Tibial nerve (tissue), 4 donors: ENCODE data around the gene STRBP. TPM values are rescaled to one million over a fixed set of nuclear protein-coding genes. Genes with fewer than 3 reads are reported as not detected.

Experiments used
- DNase-seq, 2 donors: peaks; one replicate each; pipeline ENCODE4 v3.0.0-alpha.2; 2019; ENCODE audit warnings: low spot score in 2 of 2
- H3K27ac ChIP-seq, 4 donors: fragments of 200-600 bp; sonication (generic) in 3 of 4; one replicate each; pipeline ENCODE4 v1.5.1; 2017 to 2019; ENCODE audit warnings: mild to moderate bottlenecking in 1 of 4
- H3K27me3 ChIP-seq, 2 donors: fragments of 200-600 bp; sonication (generic) in 1 of 2; one replicate each; pipeline versions ENCODE4 v1.5.1 to v1.6.0; 2017 to 2019
- H3K36me3 ChIP-seq, 3 donors: fragments of 200-600 bp; sonication (generic); one replicate each; pipeline ENCODE4 v1.5.1; 2018 to 2019
- H3K4me1 ChIP-seq, 4 donors: fragments of 200-600 bp; sonication (generic) in 3 of 4; one replicate each; pipeline ENCODE4 v1.5.1; 2017 to 2019
- H3K4me3 ChIP-seq, 4 donors: fragments of 200-600 bp; sonication (generic) in 3 of 4; one replicate each; pipeline ENCODE4 v1.5.1; 2017 to 2019; ENCODE audit warnings: mild to moderate bottlenecking in 1 of 4, moderate library complexity in 1 of 4
- H3K9me3 ChIP-seq, 4 donors: fragments of 200-600 bp; sonication (generic) in 3 of 4; one replicate each; pipeline ENCODE4 v1.5.1; 2017 to 2019
- EP300 ChIP-seq, 2 donors: sonication (generic); formaldehyde crosslinking; IDR thresholded peaks; one replicate each; pipeline ENCODE4 v1.6.1; 2017; ENCODE audit warnings: antibody characterized with exemption in 2 of 2, mild to moderate bottlenecking in 1 of 2
- POLR2A ChIP-seq, 2 donors: fragments of 450-650 bp; IDR thresholded peaks; one replicate each; pipeline ENCODE4 v1.6.1; 2017; ENCODE audit warnings: antibody characterized with exemption in 2 of 2, mild to moderate bottlenecking in 2 of 2, moderate library complexity in 2 of 2
- WGBS, 2 donors: methylation state at CpG; one replicate each; pipeline ENCODE4 v1.1.5; 2018; 5-methylcytosine and 5-hydroxymethylcytosine counted together
- total RNA-seq, 4 donors: library from RNA; depleted of rRNA; stranded (reverse); fragments of >200 nt; gene quantifications; one replicate each; pipeline ENCODE4 v1.1.0, GENCODE V29; 2016
- TF ChIP-seq, protein P1 (sequence below), 5 experiments: fragments of 200-600 bp in 3 of 5; fragments of 450-650 bp in 2 of 5; sonication (generic) in 3 of 5; IDR thresholded peaks; one replicate each; pipeline ENCODE4 v1.5.1; 2016 to 2019; ENCODE audit warnings: antibody characterized with exemption in 5 of 5, mild to moderate bottlenecking in 3 of 5, moderate library complexity in 2 of 5

The STRBP gene
- total RNA-seq, 4 donors from 2014 or later = 3.5 to 20.4 (median 4.9) TPM

DNA sequence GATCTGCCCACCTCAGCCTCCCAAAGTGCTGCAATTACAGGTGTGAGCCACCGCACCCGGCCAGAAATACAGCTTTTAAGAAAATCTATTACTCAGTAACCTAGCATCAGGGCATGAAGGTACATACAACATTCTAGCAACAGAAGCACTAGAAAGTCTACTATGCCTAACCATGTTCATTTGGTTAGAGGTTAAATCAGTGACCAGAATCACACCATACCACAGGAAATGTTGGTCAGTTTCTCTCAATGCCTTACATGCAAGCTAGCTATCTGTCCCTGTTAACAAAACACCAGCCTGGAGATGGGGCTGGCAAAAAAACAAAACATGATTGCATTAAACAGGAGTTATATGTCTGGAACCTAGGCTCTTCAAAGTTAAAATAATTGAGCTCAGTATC, 104.1 kb downstream of the STRBP start:
- H3K36me3 ChIP-seq = no peaks in the 10 kb centered on the region
- no peak overlapping the region for H3K4me3 ChIP-seq
- H3K27ac ChIP-seq = no peak overlapping the region
- H3K27me3 ChIP-seq = no peaks in the 10 kb centered on the region
- no peak for DNase-seq
- H3K9me3 ChIP-seq = no peaks in the 10 kb centered on the region
- 97 to 100% methylated on average over 2 of the region's 2 CpGs for WGBS, 2 donors
- TF ChIP-seq EP300 (IDR thresholded peaks at IDR 0.05) (no peak), POLR2A (IDR thresholded peaks at IDR 0.05) (no peak)
- TF ChIP-seq, protein P1, sequence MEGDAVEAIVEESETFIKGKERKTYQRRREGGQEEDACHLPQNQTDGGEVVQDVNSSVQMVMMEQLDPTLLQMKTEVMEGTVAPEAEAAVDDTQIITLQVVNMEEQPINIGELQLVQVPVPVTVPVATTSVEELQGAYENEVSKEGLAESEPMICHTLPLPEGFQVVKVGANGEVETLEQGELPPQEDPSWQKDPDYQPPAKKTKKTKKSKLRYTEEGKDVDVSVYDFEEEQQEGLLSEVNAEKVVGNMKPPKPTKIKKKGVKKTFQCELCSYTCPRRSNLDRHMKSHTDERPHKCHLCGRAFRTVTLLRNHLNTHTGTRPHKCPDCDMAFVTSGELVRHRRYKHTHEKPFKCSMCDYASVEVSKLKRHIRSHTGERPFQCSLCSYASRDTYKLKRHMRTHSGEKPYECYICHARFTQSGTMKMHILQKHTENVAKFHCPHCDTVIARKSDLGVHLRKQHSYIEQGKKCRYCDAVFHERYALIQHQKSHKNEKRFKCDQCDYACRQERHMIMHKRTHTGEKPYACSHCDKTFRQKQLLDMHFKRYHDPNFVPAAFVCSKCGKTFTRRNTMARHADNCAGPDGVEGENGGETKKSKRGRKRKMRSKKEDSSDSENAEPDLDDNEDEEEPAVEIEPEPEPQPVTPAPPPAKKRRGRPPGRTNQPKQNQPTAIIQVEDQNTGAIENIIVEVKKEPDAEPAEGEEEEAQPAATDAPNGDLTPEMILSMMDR (IDR thresholded peaks at IDR 0.05) = no peak
- no peaks in the 10 kb centered on the region for H3K4me1 ChIP-seq

- no peak for DNase-seq
- no peak for TF ChIP-seq EP300 (IDR thresholded peaks at IDR 0.05)
- TF ChIP-seq, protein P1 (IDR thresholded peaks at IDR 0.05) = no peak
- TF ChIP-seq POLR2A (IDR thresholded peaks at IDR 0.05) = no peak
These were observed 105.5 kb downstream of the STRBP start for GRCh38 chr9:123162791-123163345.

GRCh38 chr9:123162360-123162759, 106.0 kb downstream of the STRBP start:
- no peak for TF ChIP-seq POLR2A (IDR thresholded peaks at IDR 0.05)
- TF ChIP-seq, protein P1 (IDR thresholded peaks at IDR 0.05) = no peak
- no peak for TF ChIP-seq EP300 (IDR thresholded peaks at IDR 0.05)
- peaks cover 0 to 2% (median 0%) of the 10 kb centered on the region in 3 donors for H3K36me3 ChIP-seq
- 82 to 86% methylated on average over 1 of the region's 1 CpG for WGBS, 2 donors
- H3K9me3 ChIP-seq = no peaks in the 10 kb centered on the region
- DNase-seq = no peak
- no peak overlapping the region for H3K4me3 ChIP-seq
- no peaks in the 10 kb centered on the region for H3K4me1 ChIP-seq
- H3K27ac ChIP-seq = no peak overlapping the region
- no peaks in the 10 kb centered on the region for H3K27me3 ChIP-seq

More at GRCh38 chr9:123162791-123163345, 105.5 kb downstream of the STRBP start:
- H3K27me3 ChIP-seq = no peaks in the 10 kb centered on the region
- no peaks in the 10 kb centered on the region for H3K9me3 ChIP-seq
- no peak overlapping the region for H3K27ac ChIP-seq
- WGBS, 2 donors = 89 to 92% methylated on average over 2 of the region's 2 CpGs
- no peaks in the 10 kb centered on the region for H3K36me3 ChIP-seq
- H3K4me3 ChIP-seq = no peak overlapping the region
- no peaks in the 10 kb centered on the region for H3K4me1 ChIP-seq

DNA sequence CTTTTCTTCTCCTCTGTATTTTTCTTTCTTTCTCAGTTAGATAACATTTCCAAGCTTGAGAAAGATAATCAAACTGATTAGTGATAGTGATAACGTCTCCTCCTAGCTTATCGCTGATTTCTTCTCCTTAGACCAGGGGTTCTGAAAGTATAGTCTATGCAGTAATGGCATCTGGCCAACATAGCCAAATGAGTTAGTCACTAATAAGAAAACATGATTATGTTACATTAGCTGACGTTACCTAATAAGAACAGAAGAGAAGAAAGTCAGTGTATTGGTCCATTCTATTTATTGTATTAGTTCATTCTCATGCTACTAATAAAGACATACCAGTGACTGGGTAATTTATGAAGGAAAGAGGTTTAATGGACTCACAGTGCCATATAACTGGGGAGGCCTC, 111.2 kb downstream of the STRBP start:
- WGBS, 2 donors = 92 to 95% methylated on average over 3 of the region's 3 CpGs
- H3K36me3 ChIP-seq = peaks cover 0 to 8% (median 0%) of the 10 kb centered on the region in 3 donors
- TF ChIP-seq, protein P1 (IDR thresholded peaks at IDR 0.05) = no peak
- TF ChIP-seq POLR2A (IDR thresholded peaks at IDR 0.05) (no peak), EP300 (IDR thresholded peaks at IDR 0.05) (no peak)

DNA sequence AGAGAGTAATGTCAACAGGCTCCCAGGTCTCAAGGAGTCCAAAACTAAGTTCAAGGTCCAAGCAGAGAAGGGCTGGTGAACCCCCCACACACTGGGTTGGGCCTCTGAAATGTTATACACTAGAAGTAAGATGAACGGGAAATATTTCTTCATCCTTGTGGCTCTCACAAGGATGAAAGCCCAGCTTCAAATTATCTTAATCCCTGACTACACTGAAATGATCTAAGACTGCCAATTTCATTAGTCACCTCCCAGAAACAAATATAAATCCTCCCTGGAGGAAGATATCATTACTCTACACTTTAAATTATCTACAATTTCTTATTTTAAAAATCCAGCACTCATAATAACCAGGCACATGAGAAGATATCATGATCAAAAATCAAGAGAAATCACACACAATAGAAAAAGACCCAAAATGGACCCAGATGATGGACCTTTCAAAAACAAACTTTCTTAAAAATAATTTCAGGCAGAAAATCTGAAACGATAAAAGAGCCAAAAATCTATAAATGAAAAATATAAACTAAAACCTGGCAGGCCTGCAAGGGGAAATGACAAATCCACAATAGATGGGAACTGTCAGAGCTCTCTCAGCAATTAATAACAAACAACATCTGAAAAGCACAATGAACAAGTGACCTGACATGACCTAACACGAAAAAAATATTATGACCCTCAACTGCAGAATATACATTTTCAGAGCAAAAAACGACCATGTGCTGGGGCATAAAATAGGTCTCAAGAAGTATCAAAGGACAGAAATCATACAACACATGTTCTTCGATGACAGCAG, 117.5 kb downstream of the STRBP start:
- DNase-seq = no peak
- no peak overlapping the region for H3K27ac ChIP-seq
- peaks cover 0 to 6% (median 0%) of the 10 kb centered on the region in 4 donors for H3K9me3 ChIP-seq
- WGBS, 2 donors = 88% methylated on average over 5 of the region's 5 CpGs
- H3K4me1 ChIP-seq = no peaks in the 10 kb centered on the region
- no peak overlapping the region for H3K4me3 ChIP-seq
- H3K36me3 ChIP-seq = peaks cover 0 to 5% (median 0%) of the 10 kb centered on the region in 3 donors
- H3K27me3 ChIP-seq = no peaks in the 10 kb centered on the region
- TF ChIP-seq, protein P1 (IDR thresholded peaks at IDR 0.05) = no peak
- TF ChIP-seq EP300 (IDR thresholded peaks at IDR 0.05) (no peak), POLR2A (IDR thresholded peaks at IDR 0.05) (no peak)

More for the DNA sequence above, 111.2 kb downstream of the STRBP start:
- DNase-seq = no peak
- H3K27me3 ChIP-seq = no peaks in the 10 kb centered on the region
- H3K27ac ChIP-seq = no peak overlapping the region
- no peak overlapping the region for H3K4me3 ChIP-seq
- H3K4me1 ChIP-seq = no peaks in the 10 kb centered on the region
- H3K9me3 ChIP-seq = no peaks in the 10 kb centered on the region
